ENCODE measurements around the gene SPEM3. TPM values are rescaled to one million over a fixed set of nuclear protein-coding genes. Genes with fewer than 3 reads are reported as not detected.

SPEM3 gene
- total and polyA plus RNA-seq, 2 of the 13 experiments (the other 11 are each of a cell fraction or from before 2014, with no cell fraction given), result not detected

DNA sequence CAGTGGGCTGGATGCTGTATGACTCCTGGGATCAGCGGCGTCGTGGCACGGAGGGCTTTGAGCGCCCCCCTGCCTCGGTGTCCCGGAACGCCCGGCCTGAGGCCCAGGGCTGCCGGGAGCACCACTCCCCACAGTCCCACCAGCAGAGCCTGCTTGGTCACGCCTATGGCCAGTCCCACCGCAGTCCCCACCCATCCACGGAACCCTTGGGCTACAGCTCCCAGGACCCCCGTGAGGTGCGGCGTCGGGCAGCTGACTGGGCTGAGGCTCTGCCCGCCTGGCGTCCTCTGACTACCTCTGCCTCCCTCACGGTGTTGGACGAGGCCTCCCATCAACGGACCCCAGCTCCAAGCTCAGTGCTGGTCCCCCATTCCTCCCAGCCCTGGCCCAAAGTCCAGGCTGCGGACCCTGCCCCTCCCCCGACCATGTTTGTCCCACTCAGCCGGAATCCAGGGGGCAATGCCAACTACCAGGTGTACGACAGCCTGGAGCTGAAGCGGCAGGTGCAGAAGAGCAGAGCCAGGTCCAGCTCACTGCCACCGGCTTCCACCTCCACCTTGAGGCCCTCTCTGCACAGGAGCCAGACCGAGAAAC lies 1.7 kb upstream of the SPEM3 start:
- POLR2A ChIA-PET, result interaction anchor here (1.2 kb wide), 1 partner anchor 24 kb away, joined by 3 read pairs; no protein-coding TSS in a partner anchor
- Histone ChIP-seq H3K9ac (ENCODE audit: insufficient read depth, low read depth, low read length) (no peak overlapping the region), H3K27ac (ENCODE audit: extremely low read length, insufficient read depth, low read length) (no peak overlapping the region), H3K4me2 (ENCODE audit: low read depth, low read length) (0 out of 2 replicates have a peak overlapping the region, but pooled peaks have one; percentile 11), H3K9me3 (ENCODE audit: low read length) (no peaks in the 10 kb centered on the region), H3K27me3 (ENCODE audit: control insufficient read depth in 1 of 2, insufficient read depth in 2 of 2, low read length in 2 of 2) (peaks cover 3% of the 10 kb centered on the region in 2 experiments; a peak in 3 of 5 replicates), H3K4me1 (ENCODE audit: insufficient read depth, low read length) (peaks cover 8% of the 10 kb centered on the region), H3K79me2 (ENCODE audit: insufficient read depth, low read length) (no peaks in the 10 kb centered on the region), H3K4me3 (replicated peaks in 1 of 3; ENCODE audit: insufficient read depth in 1 of 3, low read depth in 2 of 3, low read length in 3 of 3) (no peak overlapping the region; a peak in 1 of 6 replicates), H4K20me1 (ENCODE audit: insufficient read depth, low read length) (no peaks in the 10 kb centered on the region), H2AFZ (ENCODE audit: low read length) (no peak overlapping the region), H3K36me3 (replicated peaks in 1 of 2; ENCODE audit: control insufficient read depth in 1 of 2, insufficient read depth in 2 of 2, low read length in 2 of 2) (no peaks in the 10 kb centered on the region)
- ATAC-seq, result peak; percentile 32; the same call in 1 of the 3 replicates
- 49% methylated on average over 12 of the region's 29 CpGs for WGBS (ENCODE audit: low lambda C conversion rate)
- FAIRE-seq, result no peak
- no TSS peak for BruUV-seq (replicated peaks)
- in situ Hi-C loops (cut with HindIII; ENCODE audit: extremely low pct_ligation_motif_present, low pct_unique_long_range_greater_than_20kb) (no loop called here), intact Hi-C loops (cut with micrococcal nuclease; ENCODE audit: unreplicated experiment) (no loop called here)
- CTCF ChIA-PET (ENCODE audit: low intra/inter-chr PET ratio, low total read pairs), result no interaction called here
- DNase-seq (ENCODE audit: low spot score), result no peak
- no peak for TF ChIP-seq ZNF7 (CRISPR knock-in tag; IDR thresholded peaks at IDR 0.05)
- peak; percentile 34; the same call in 1 of the 2 replicates for TF ChIP-seq HIC2 (CRISPR knock-in tag; IDR thresholded peaks at IDR 0.05; ENCODE audit: low read depth)

DNA sequence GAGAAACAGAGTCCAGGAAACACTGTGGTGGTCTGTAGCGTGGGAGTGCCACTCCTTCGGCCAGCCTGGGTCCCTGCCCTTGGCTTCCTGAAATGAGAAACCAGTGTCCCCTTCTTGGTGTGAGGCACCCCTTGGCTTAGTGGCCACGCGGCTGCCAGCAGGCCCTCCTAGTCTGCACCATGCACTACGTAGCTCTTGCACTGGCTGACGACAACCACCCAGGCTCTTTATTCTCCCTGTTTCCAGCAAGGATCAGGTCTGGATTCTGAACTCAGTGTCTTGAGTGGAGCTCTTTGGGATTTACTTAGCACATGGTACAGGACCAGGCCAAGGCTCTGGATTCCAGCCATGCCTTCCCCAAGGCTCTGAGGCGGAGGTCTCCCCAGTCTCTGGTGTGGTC lies 1.1 kb upstream of the SPEM3 start:
- Histone ChIP-seq H3K4me3 (replicated peaks in 1 of 3; ENCODE audit: insufficient read depth in 1 of 3, low read depth in 2 of 3, low read length in 3 of 3) (no peak overlapping the region; a peak in 1 of 6 replicates), H4K20me1 (ENCODE audit: insufficient read depth, low read length) (no peaks in the 10 kb centered on the region), H3K27me3 (ENCODE audit: control insufficient read depth in 1 of 2, insufficient read depth in 2 of 2, low read length in 2 of 2) (peaks cover 2 to 3% of the 10 kb centered on the region in 2 experiments; a peak in 3 of 5 replicates), H2AFZ (ENCODE audit: low read length) (no peak overlapping the region), H3K36me3 (replicated peaks in 1 of 2; ENCODE audit: control insufficient read depth in 1 of 2, insufficient read depth in 2 of 2, low read length in 2 of 2) (no peaks in the 10 kb centered on the region), H3K27ac (ENCODE audit: extremely low read length, insufficient read depth, low read length) (no peak overlapping the region), H3K4me2 (ENCODE audit: low read depth, low read length) (0 out of 2 replicates have a peak overlapping the region, but pooled peaks have one; percentile 11), H3K9ac (ENCODE audit: insufficient read depth, low read depth, low read length) (no peak overlapping the region), H3K9me3 (ENCODE audit: low read length) (no peaks in the 10 kb centered on the region), H3K4me1 (ENCODE audit: insufficient read depth, low read length) (peaks cover 8% of the 10 kb centered on the region), H3K79me2 (ENCODE audit: insufficient read depth, low read length) (no peaks in the 10 kb centered on the region)
- FAIRE-seq, result no peak
- BruUV-seq (replicated peaks), result no TSS peak
- CTCF ChIA-PET (ENCODE audit: low intra/inter-chr PET ratio, low total read pairs), result no interaction called here
- POLR2A ChIA-PET, result interaction anchor here (1.2 kb wide), 1 partner anchor 24 kb away, joined by 3 read pairs; no protein-coding TSS in a partner anchor
- 49% methylated on average over 2 of the region's 7 CpGs for WGBS (ENCODE audit: low lambda C conversion rate)
- intact Hi-C loops (cut with micrococcal nuclease; ENCODE audit: unreplicated experiment), result no loop called here
- in situ Hi-C loops (cut with HindIII; ENCODE audit: extremely low pct_ligation_motif_present, low pct_unique_long_range_greater_than_20kb), result no loop called here
- peak; percentile 19; the same call in 1 of the 3 replicates for ATAC-seq
- DNase-seq (ENCODE audit: low spot score), result no peak
- TF ChIP-seq DZIP1 (CRISPR knock-in tag; IDR thresholded peaks at IDR 0.05), result no peak
- TF ChIP-seq, protein P1, sequence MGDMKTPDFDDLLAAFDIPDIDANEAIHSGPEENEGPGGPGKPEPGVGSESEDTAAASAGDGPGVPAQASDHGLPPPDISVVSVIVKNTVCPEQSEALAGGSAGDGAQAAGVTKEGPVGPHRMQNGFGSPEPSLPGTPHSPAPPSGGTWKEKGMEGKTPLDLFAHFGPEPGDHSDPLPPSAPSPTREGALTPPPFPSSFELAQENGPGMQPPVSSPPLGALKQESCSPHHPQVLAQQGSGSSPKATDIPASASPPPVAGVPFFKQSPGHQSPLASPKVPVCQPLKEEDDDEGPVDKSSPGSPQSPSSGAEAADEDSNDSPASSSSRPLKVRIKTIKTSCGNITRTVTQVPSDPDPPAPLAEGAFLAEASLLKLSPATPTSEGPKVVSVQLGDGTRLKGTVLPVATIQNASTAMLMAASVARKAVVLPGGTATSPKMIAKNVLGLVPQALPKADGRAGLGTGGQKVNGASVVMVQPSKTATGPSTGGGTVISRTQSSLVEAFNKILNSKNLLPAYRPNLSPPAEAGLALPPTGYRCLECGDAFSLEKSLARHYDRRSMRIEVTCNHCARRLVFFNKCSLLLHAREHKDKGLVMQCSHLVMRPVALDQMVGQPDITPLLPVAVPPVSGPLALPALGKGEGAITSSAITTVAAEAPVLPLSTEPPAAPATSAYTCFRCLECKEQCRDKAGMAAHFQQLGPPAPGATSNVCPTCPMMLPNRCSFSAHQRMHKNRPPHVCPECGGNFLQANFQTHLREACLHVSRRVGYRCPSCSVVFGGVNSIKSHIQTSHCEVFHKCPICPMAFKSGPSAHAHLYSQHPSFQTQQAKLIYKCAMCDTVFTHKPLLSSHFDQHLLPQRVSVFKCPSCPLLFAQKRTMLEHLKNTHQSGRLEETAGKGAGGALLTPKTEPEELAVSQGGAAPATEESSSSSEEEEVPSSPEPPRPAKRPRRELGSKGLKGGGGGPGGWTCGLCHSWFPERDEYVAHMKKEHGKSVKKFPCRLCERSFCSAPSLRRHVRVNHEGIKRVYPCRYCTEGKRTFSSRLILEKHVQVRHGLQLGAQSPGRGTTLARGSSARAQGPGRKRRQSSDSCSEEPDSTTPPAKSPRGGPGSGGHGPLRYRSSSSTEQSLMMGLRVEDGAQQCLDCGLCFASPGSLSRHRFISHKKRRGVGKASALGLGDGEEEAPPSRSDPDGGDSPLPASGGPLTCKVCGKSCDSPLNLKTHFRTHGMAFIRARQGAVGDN (CRISPR knock-in tag; IDR thresholded peaks at IDR 0.05), result peak; percentile 40

Measured in HepG2 (cell line).